Urothelium cell line (cell line): Measurements from ENCODE around the gene GALNTL6.
A peak's percentile ranks its signal among the peaks of the same experiment; 100 is the strongest.

Experiments
- DNase-seq: peaks from one replicate; pipeline ENCODE4 v3.0.0; 2011; ENCODE audit warnings: low spot score, mixed read lengths
- FAIRE-seq: peaks from 2 replicates; lab custom pipeline; 2011; peaks lifted over from hg19 to GRCh38; lab: Jason Lieb, UNC

GALNTL6 gene

GRCh38 chr4:171876636-171877035 lies 63.4 kb downstream of the GALNTL6 start:
- DNase-seq (no peak), FAIRE-seq (no peak)

DNA sequence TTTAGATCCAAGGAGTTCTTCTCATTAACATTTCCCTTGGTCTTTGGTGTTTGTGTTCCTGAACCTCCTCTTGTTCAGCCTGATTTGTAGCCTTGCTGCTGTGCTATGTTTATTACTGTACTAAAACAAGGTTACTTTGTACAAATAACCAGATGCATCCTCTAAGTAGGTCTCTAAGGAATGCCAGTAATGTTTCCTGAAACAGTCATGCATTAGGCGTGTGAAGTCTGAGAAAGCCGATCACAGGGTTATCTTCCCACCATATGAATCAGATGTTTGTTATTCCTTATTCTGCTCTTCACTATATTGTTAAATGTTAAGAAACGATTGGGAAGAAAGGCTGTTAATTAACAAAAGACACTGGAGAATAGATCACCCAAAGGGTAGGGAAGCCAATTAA lies 66.9 kb downstream of the GALNTL6 start:
- FAIRE-seq (no peak), DNase-seq (peak; percentile 49)

DNA sequence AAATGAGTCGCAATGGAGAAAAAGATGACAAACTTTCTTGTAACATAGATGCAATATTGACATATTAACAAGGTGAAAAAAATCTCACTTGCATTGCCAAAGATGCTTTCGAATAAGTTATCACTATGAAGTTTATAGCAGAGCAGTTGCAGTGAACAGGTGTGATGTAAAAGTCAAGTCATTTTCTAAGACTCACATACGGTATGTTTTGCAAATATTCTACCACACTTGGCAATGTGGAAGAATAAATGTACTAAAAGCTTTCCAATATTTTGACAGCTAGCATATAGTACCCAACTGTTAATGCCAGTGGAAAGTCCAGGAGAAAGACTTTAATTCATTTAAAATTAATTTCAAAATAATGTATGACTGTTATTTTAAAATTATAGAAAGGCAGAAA lies 76.5 kb downstream of the GALNTL6 start:
- FAIRE-seq = no peak
- DNase-seq = no peak

- no peak for FAIRE-seq
- DNase-seq = no peak
These were observed 77.8 kb downstream of the GALNTL6 start for GRCh38 chr4:171891038-171891437.

DNA sequence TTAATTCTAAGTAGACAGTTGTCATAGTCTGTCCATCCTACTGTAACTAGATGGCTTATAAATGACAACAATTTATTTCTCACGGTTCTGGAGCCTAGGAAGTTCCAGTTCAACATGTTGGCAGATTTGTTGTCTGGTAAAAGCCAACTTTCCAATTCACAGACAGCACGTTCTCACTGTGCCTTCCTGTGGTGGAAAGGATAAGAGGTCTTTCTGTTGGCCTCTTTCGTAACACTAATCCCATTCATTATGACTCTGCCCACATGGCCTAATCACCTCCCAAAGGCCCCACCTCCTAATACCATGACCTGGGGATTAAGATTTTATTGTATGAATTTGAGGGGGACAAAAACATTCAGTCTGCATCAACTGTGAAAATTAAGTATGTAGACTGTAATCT lies 83.2 kb downstream of the GALNTL6 start:
- no peak for FAIRE-seq
- no peak for DNase-seq

DNA sequence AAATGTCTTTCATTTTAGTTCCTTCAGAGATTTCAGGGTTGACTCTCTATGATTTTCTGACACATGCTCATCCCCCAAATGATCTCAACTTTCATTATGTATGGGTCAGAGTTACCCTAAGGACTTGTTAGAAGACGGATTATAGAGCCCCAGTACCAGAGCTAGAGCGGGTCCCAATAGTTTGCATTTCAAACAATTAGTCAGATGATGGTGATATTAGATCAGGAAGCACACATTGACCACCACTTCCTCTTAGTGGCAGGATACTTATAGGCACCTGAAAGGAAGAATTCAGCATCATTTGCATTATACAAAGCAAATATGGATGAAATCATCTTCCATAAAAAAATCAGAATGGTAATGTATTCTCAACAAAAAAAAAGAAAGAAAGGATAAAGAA lies 106.1 kb downstream of the GALNTL6 start:
- DNase-seq (no peak), FAIRE-seq (no peak)

- DNase-seq (no peak), FAIRE-seq (no peak)
These were observed 107.7 kb downstream of the GALNTL6 start for GRCh38 chr4:171920901-171921300.

GRCh38 chr4:171924746-171925376 lies 111.7 kb downstream of the GALNTL6 start:
- DNase-seq (no peak), FAIRE-seq (no peak)

GRCh38 chr4:171928336-171928735 lies 115.1 kb downstream of the GALNTL6 start:
- DNase-seq (no peak), FAIRE-seq (no peak)

- FAIRE-seq = no peak
These were observed 116.3 kb downstream of the GALNTL6 start for GRCh38 chr4:171929477-171929876.

GRCh38 chr4:171929907-171930306 lies 116.7 kb downstream of the GALNTL6 start:
- FAIRE-seq = no peak
- DNase-seq = no peak

More at GRCh38 chr4:171929477-171929876, 116.3 kb downstream of the GALNTL6 start:
- DNase-seq = no peak

GRCh38 chr4:171932238-171932637 lies 119.0 kb downstream of the GALNTL6 start:
- no peak for FAIRE-seq
- no peak for DNase-seq

- DNase-seq (no peak), FAIRE-seq (no peak)
These were observed 127.5 kb downstream of the GALNTL6 start for GRCh38 chr4:171940656-171941055.

DNA sequence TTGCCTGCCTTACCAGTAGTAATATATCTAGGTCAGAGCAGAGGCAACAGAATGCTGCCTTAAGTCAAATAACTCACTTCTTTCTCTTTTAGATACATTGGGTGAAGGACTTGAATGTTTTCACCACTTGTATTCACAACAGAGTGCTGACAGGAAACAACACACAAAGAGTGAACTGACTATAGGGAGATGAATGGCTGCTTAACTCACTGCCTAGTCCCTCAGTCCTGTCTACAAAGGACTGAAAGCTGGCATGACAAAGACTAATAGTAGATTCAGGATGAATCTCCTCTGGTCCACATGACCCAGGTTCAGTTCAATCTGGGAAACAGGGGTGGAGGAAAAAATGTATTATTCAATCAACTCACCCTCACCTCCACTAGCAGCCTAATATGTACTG lies 134.2 kb downstream of the GALNTL6 start:
- DNase-seq = no peak
- FAIRE-seq = no peak

DNA sequence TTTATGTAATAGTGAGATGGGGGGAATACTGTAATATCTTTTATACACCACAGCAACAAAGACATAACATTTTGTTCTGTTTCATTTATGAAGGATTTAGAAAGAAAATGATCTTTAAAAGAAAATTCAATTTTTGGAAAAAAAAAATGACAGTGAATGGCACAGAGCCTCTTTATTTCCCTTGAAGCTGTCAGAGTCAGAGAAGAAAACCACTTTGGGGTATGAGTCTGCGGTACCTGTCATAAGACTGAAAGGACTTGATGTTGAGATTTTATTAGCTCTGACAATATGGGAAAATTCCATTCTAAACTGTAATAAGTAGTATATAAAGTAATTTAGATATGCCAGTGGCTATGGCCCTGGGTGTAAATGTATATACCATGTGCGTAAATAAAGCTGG lies 134.8 kb downstream of the GALNTL6 start:
- no peak for FAIRE-seq
- DNase-seq = no peak

DNA sequence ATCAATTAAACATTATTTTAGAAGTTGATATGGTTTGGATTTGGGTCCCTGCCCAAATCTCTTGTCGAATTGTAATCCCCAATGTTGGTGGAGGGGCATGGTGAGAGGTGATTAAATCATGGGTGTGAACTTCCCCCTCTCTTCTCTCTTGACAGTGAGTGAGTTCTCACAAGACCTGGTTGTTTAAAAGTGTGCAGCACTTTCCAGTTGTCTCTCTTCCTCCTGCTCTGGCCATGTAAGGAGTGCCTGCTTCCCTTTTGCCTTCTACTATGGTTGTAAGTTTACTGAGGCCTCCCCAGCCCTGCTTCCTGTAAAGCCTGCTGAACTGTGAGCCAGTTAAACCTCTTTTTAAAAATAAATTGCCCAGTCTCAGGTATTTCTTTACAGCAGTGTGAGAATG lies 141.4 kb downstream of the GALNTL6 start:
- FAIRE-seq = no peak
- no peak for DNase-seq

DNA sequence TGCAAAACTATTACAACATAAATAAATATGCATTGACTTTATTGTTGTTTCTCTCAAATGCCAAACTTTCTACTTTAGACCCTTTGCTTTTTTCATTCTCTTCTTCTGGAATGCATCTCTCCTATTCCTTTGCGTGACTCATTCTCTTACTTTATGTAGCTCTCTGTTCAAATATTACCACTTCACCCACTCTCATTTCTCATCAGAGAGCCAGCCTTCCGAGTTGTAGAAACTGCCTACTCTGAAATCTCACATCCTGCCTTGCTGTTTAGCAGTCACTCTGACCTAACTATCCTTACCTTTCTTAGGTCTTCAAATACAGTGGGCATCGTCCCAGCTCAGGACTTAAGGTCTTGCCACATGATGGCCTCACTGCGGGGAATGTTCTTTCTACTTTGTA lies 143.5 kb downstream of the GALNTL6 start:
- no peak for FAIRE-seq
- peak; percentile 13 for DNase-seq

DNA sequence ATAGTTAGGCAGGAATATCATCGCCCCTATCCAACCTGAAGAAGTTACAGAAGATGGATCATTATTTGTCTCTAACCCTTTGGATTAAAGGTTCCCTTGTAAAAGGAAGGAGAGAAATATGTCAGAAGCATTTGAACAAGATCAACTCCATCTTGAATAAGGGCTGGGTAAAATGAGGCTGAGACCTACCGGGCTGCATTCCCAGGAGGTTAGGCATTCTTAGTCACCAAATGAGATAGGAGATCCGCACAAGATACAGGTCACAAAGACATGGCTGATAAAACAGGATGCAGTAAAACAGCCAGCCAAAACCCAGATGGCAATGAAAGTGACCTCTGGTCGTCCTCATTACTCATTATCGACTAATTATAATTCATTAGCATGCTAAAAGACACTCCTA lies 148.9 kb downstream of the GALNTL6 start:
- no peak for FAIRE-seq
- no peak for DNase-seq

DNA sequence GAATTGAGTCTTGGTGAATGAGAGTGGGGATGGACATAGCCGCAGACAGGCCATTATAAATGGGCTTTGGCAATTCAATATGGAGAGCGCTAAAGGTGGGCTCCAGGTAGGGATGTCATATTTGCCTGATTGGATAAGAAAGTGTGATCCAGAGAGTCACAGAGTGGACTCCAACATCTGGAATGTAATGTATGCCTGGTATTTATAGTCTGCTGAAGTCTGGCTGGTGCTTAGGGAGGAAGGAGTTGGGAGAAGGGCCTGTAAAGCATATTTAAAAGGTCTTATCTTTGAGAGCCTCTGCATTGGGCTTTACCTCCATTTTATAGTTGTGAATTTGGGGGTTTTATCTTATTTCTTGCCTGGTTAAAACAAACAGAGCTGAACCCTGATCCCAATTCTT lies 153.2 kb downstream of the GALNTL6 start:
- no peak for DNase-seq
- no peak for FAIRE-seq

DNA sequence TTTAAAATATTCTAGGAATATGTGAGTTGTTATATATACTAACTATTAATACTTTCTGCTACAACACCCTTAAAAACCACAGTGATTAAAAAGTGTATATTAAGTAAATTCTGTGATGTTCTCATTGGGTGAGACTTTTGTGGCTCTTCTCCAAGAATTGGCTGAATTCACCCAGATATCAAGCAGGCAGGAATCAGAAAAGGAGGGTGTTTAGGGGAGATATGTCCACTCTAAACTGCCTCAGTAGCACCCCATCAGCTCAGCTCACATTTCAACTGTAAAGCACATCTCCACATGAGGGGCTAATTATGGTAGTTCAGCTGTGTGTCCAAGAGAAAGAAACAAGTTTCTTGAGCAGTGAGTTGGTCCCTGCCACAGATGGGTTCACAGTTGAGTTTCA lies 165.0 kb downstream of the GALNTL6 start:
- FAIRE-seq (no peak), DNase-seq (no peak)

DNA sequence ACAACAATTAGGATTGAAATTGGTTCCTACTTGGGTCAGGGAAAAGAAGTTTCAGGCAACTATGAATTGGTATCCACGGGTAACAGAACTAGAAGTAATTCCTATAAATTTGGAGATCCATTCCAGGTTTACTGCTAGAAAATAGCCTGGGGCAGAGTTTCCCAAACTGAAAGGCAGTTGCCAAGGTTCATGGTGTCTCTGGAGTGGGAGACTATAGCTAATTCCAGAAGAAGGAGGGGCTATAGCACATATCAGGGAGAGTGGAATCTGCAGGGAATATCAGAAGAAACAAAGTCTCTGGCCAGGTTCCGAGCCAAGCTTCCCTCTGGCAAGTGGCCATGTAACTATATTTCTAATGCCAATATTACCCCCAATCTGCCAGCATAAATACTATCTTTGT lies 166.3 kb downstream of the GALNTL6 start:
- no peak for FAIRE-seq
- DNase-seq = no peak

DNA sequence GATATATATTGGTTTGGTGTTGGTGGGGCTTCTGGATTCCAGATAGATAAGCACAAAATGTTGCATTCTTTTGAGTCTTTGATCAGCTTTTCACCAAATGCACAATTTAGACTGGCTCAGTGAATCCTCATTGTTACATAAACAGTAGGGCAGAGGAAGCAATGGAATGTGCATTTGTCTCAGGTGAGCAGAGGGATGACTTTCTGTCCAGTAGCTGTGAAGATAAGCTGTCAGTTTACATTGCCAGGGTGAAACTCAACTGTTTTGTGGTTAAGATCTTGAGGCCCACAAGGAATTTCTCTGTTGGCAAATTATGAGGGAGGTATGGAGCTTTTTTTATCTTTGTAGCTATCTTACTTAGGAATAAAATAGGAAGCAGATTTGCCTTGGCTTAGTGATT lies 168.0 kb downstream of the GALNTL6 start:
- no peak for FAIRE-seq
- peak; percentile 2 for DNase-seq
